Activated naive CD4-positive, alpha-beta T cell treated with anti-CD3 and anti-CD28 coated beads, Interleukin-2, amount 50 U/mL, for 72 hours (primary cell): Measurements from ENCODE around the gene SGPP2. TPM values are rescaled to one million over a fixed set of nuclear protein-coding genes. Genes with fewer than 3 reads are reported as not detected.
"Not testable (repeated sequence)": the region's sequence is repeated elsewhere in the genome, so short reads cannot be mapped to it uniquely, and the experiment has no call there.

Experiments
- ATAC-seq, 2 donors: fragments of 150-1000 bp; cut with Tn5 transposase; 2 replicates each; pipeline ENCODE4 v1.10.0; 2021; ENCODE audit warnings: mild to moderate bottlenecking in 2 of 2, moderate library complexity in 2 of 2
- DNase-seq, 2 donors: peaks; one replicate each; pipeline ENCODE4 v3.0.0; 2021 to 2022; ENCODE audit warnings: low spot score in 2 of 2
- H3K27ac Mint-ChIP-seq, 2 donors: one replicate each; pipeline ENCODE4 v1.8.0; 2022; ENCODE audit warnings: mild to moderate bottlenecking in 2 of 2, mixed read lengths in 2 of 2
- H3K36me3 Mint-ChIP-seq, 2 donors: one replicate each; pipeline ENCODE4 v1.8.0; 2022; ENCODE audit warnings: mixed read lengths in 2 of 2
- H3K9me3 Mint-ChIP-seq, 2 donors: one replicate each; pipeline ENCODE4 v1.8.0; 2022; ENCODE audit warnings: mixed read lengths in 2 of 2
- total RNA-seq, 2 donors: library from RNA; stranded (reverse); gene quantifications; one replicate each; pipeline ENCODE4 v1.2.3, GENCODE V29; 2022

The SGPP2 gene
- total RNA-seq, 2 donors from 2014 or later, result 1.3 to 10.0 TPM

GRCh38 chr2:222421626-222422025 lies 2.7 kb upstream of the SGPP2 start:
- peaks cover 18% of the 10 kb centered on the region in 2 donors for H3K36me3 Mint-ChIP-seq
- H3K27ac Mint-ChIP-seq, result no peak overlapping the region
- no peak for ATAC-seq
- no peaks in the 10 kb centered on the region for H3K9me3 Mint-ChIP-seq
- no peak for DNase-seq

DNA sequence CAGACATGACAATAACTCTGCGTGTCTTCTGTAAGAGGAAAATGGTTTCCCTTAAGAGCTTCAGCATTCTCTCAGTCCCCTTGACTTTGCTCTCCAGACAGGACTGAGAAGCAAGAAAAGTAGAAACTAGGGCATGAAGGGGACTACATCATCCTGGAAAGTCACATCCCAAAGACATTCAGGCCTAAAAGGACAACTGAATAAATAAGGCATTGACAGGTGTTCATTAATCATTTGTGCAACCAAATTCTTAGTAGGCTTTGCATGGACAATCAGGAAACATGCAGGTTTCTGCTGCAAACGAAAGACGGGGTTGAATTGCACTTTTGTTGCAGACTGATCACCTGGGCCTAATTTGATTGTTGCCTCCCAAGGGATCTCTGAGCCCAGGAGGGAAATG lies 1.2 kb upstream of the SGPP2 start:
- peaks cover 18 to 23% of the 10 kb centered on the region in 2 donors for H3K36me3 Mint-ChIP-seq
- no peak overlapping the region for H3K27ac Mint-ChIP-seq
- H3K9me3 Mint-ChIP-seq, result no peaks in the 10 kb centered on the region
- DNase-seq (no peak), ATAC-seq (no peak)

DNA sequence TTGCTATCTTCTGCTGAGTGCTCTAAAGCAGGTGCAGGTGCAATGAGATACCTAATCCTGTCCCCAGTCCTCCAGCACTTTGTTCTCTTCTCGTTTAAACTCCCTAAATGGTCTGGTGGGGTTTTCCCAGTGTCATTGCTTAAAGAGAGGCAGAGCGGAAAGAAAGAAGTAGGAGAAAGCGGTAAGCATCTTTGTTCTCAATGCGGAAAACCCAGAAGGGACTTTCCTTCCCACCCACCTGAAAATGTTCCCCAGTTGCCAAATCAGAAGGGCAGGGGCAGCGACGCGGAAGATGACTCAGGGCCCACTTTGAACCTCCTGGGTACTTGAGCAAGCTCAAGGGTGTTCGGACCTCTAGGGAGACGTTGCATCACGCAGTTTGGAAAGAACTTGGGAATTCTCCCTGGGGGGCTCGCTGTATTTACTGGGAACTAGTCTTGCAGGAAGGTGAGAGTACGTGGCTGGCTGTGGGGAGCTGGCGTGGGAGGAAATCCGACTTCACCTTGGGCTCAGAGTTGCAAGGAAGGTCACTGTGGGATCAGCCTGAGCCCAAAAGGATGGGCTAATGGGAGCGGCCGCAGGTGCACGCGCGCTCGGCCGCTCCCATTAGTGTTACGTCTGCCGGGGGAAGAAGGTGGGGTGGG lies 589 bp upstream of the SGPP2 start:
- DNase-seq (peak; percentile 32 to 65), ATAC-seq (peak; percentile 77 to 84)
- Mint-ChIP-seq H3K27ac (peak overlapping the region; percentile 86 to 94), H3K9me3 (no peaks in the 10 kb centered on the region), H3K36me3 (peaks cover 18 to 25% of the 10 kb centered on the region in 2 donors)

DNA sequence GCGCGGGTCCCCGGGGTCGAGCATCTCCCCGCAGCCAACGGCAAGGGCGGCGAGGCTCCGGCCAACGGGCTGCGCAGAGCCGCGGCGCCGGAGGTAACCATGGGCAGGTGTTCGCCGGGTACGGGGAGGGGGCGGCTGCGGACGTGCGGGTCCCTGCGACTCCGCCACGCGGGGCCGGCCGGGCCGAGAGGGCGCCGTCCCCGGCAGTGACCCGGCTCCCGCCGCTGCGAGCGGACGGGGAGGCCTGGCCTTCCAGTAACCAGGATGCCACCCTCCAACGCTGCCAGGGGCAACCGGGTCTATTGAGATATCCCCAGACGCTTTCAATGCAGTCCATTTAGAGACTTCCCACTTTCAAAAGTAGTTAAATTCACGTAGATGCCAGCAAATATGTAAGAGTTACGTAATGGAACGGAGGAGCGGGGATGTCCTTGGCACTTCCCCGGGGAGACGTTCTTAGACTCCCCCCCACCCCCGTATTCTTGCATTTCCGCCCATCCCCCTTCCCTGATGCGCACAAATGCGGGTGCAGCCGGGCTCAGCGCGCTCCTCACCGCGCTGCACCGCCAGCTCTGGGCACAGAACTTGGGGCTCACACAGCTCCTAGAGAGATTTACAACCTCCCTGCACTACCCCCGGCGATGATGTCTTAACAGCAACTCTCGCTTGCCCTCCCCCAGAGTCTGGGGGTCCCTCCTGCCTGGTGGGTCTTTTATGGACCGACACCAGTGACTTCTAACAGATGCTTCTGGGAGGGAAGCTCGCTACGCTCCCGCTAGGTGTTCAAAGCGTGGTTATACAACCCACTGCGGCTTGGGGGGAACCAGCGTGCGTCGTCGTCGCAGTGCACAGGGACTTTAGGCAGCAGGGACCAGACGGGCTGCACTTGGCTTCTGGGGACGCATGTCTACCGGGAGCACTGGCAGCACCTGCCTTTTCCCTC lies 657 bp downstream of the SGPP2 start:
- Mint-ChIP-seq H3K9me3 (peaks cover 0 to 7% of the 10 kb centered on the region in 2 donors), H3K36me3 (peaks cover 18 to 34% of the 10 kb centered on the region in 2 donors), H3K27ac (peak overlapping the region in 1 of 2 donors; percentile 77)
- peak in 1 of 2 donors; percentile 19 for DNase-seq
- peak; percentile 20 to 28 for ATAC-seq

DNA sequence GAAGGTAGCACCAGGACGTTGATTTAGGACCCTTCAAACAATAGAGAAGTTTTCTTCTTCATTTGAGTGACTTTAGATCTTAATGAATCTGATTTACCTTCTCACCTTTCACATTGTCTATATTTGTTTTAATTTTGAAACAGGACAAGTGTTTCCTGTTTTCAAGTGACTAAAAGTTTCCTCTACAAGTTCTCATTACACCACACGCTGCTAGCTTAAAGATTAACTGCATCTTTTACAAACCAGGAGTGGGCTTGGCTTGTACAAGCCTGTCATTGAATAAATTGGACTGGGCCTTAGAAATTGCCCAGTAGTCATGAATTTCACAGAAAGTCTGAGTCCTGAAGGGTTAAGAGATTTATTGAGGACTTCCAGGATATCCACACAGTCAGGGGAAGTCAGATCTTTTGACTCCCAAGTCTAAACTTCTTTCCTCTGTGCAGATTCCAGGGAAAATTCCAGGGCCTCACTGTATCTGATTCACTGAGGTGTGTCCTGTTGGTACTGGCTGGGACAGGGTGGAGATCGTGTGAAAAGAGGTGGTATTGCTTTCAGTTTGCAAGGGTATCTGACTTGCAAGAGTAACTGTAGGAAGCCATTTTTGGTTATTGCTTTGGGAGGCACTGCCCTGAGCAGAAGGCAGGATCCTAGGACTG lies 3.4 kb downstream of the SGPP2 start:
- no peak for ATAC-seq
- H3K36me3 Mint-ChIP-seq, result peaks cover 18 to 36% of the 10 kb centered on the region in 2 donors
- H3K9me3 Mint-ChIP-seq, result peaks cover 8% of the 10 kb centered on the region in 2 donors
- no peak for DNase-seq
- no peak overlapping the region for H3K27ac Mint-ChIP-seq

DNA sequence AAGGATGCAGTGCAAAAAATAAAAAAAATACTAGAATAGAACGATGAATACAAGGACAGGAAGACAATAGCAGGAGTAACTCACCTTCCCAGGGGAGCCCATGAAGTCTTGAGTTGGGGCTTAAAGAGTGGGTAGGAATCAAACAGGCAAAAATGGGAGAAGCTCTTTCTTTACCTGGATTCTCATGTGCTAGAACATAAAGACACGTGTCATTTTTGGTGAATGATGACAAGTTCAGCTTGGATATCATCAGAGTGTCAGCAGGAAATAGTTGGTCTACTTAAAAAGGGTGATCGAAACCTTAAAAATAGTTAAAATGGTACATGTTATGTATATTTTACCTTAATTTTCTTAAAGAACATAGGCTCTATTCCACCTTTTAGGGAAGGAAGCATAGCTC lies 5.7 kb downstream of the SGPP2 start:
- peaks cover 8% of the 10 kb centered on the region in 2 donors for H3K9me3 Mint-ChIP-seq
- DNase-seq, result no peak
- ATAC-seq, result no peak
- H3K36me3 Mint-ChIP-seq, result peaks cover 5 to 22% of the 10 kb centered on the region in 2 donors
- no peak overlapping the region for H3K27ac Mint-ChIP-seq

DNA sequence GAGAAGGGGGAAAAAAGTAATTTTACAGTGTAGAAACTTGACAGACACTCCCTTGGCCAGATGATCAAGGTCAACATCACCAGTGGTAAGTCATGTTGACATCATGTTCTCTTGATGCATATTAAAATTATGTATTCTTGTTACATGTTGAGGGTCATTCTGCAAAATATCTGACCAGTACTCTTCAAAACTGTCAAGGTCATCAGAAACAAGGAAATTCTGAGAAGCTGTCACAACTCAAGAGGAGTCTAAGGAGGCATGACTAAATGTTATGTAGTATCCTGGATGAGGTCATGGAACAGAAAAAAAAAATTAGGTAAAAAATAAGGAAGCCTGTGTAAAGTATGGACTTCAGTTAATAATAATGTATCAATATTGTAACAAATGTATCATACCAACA lies 6.3 kb downstream of the SGPP2 start:
- no peak for DNase-seq
- ATAC-seq, result no peak
- no peak overlapping the region for H3K27ac Mint-ChIP-seq
- peaks cover 8% of the 10 kb centered on the region in 2 donors for H3K9me3 Mint-ChIP-seq
- peaks cover 0 to 18% of the 10 kb centered on the region in 2 donors for H3K36me3 Mint-ChIP-seq

DNA sequence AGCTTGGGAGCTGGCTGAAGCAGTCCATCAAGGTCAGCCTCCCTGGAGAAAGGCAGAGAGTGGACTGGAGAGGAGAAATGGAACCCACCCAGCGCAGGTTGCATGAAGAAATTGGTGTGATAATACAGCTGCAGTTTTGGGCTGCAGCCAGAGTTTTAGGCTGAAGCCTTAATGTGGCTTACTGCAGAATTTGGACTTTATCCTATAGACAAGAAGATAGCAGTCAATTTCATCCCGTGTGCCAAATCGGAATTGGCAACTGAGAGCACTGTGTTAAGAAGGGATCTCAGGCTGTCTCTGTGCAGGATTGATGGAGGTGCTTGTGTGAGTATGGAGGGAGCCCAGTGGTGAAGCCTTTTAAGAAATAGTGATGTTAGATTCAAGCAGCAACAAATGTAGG lies 7.5 kb downstream of the SGPP2 start:
- ATAC-seq (no peak), DNase-seq (no peak)
- Mint-ChIP-seq H3K27ac (no peak overlapping the region), H3K9me3 (peaks cover 9% of the 10 kb centered on the region in 2 donors), H3K36me3 (peaks cover 0 to 18% of the 10 kb centered on the region in 2 donors)

DNA sequence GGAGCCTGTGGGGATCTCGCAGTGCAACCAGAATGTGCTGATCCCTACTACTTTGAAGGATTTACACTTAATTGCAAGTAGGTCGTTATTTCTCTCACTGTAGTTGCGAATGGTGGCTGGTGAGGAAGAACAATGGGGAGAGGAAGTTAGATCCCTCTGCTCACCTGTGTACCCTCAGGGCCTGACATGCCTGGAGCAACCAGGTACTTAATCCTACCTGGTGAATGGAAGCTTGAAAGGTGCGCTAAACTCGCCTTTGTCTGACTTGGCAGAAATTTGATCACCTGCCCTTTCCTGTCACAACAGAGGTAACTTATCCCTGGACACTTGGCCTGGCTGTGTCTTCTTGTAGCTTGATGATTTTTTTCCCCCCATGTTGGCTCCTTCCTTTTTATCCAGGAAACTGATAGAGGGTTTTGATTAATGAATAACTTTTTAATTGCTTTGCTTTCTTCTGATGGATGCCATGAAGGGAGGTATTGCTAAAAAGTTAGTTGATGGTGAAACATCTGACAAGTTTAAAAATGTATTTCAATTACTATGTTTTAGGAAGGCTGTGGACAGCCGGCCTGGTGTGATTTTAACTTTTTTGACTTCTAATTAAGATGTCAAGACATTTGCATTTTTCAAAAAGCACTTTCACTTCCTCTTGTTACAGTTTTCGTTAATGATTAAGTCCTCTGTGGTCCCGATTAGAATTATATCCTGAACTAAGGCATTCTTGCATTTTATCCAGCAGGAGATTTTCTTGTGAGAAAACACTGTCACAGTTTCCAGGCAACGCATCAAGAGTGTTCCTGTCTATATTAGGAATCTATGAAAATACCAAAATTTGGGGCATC lies 9.2 kb downstream of the SGPP2 start:
- ATAC-seq, result no peak
- Mint-ChIP-seq H3K27ac (no peak overlapping the region), H3K36me3 (peaks cover 0 to 11% of the 10 kb centered on the region in 2 donors), H3K9me3 (peaks cover 12 to 13% of the 10 kb centered on the region in 2 donors)
- no peak for DNase-seq

DNA sequence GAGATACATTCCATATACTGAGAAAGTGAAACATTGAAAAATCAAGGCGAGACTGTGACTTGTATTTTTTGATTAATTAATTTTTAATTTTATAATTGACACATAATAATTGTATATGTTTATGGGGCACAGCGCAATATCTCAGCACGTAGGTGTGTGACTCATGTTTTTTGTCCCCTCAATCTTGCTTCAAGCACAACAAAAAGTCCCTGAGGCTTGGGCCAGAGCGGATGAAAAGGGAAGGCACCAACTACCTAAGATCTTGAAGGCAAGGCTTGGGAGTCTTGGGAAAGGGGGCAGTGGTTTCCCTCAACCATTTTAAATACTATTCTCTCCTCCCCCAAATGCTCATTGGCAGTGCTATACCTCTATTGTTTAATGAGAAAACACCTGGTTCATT lies 9.9 kb downstream of the SGPP2 start:
- Mint-ChIP-seq H3K36me3 (peaks cover 0 to 9% of the 10 kb centered on the region in 2 donors), H3K27ac (no peak overlapping the region), H3K9me3 (peaks cover 12 to 13% of the 10 kb centered on the region in 2 donors)
- ATAC-seq, result no peak
- DNase-seq, result no peak

GRCh38 chr2:222435400-222436039 lies 11.2 kb downstream of the SGPP2 start:
- not testable (repeated sequence) for ATAC-seq, H3K36me3 Mint-ChIP-seq, DNase-seq, H3K27ac Mint-ChIP-seq
- H3K9me3 Mint-ChIP-seq, result peaks cover 5 to 12% of the 10 kb centered on the region in 2 donors

DNA sequence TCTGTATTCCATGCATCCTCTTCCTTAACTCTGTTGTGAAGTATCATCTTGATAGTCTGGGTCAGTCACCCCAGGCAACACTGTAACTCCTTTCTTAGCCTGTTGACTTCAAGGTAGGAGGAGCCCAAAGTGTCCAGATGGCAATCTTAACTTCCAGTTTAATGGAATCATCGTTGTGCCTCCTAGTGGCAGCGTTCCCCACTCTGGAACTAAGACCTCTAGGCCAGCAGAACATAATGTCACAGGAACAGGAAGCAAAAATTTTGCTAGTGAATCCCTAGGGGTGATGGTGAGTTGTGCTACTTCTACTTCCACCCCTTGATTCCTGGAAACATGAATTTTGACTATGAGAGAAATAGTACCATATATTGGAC lies 11.7 kb downstream of the SGPP2 start:
- Mint-ChIP-seq H3K36me3 (no peaks in the 10 kb centered on the region), H3K27ac (no peak overlapping the region), H3K9me3 (peaks cover 5 to 12% of the 10 kb centered on the region in 2 donors)
- DNase-seq (no peak), ATAC-seq (no peak)

GRCh38 chr2:222439692-222440091 lies 15.3 kb downstream of the SGPP2 start:
- H3K36me3 Mint-ChIP-seq, result no peaks in the 10 kb centered on the region
- no peak for ATAC-seq
- H3K27ac Mint-ChIP-seq, result no peak overlapping the region
- peaks cover 5 to 8% of the 10 kb centered on the region in 2 donors for H3K9me3 Mint-ChIP-seq
- DNase-seq, result no peak

DNA sequence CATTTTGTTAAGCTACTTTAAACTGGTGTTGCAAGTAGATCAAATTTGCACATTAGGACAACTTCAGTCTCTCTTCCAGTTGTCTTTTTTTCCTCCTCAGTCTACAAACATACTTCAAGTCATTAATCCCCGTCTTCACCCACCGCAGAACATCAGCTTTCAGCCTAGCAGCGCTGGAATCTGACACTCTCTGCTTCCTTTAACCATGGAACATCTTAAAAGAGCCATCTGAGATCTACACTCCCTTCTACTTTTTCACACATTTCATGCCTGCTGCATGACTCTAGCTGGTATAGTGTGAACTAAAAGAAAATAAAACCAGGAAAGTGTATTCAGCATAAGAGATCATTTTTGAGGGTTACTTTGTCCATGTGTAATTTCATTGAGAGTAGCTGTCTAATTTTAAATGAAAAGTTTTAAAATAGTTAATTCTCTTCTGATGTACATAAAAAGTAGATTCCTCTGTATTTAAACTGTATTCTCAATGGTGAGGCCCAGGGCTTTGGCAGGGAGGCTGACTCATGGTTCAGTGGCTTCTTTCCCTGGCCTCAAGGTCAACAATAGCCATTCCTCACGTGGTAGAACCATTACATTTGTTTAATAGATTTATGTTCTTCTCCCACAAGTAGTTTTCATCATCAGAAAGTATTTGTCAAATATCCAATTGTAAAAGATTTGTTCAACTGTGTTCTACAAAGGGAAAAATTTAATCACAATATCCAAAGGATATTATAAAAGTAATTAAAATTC lies 16.5 kb downstream of the SGPP2 start:
- DNase-seq, result no peak
- Mint-ChIP-seq H3K9me3 (peaks cover 5 to 10% of the 10 kb centered on the region in 2 donors), H3K36me3 (no peaks in the 10 kb centered on the region), H3K27ac (no peak overlapping the region)
- ATAC-seq, result no peak

DNA sequence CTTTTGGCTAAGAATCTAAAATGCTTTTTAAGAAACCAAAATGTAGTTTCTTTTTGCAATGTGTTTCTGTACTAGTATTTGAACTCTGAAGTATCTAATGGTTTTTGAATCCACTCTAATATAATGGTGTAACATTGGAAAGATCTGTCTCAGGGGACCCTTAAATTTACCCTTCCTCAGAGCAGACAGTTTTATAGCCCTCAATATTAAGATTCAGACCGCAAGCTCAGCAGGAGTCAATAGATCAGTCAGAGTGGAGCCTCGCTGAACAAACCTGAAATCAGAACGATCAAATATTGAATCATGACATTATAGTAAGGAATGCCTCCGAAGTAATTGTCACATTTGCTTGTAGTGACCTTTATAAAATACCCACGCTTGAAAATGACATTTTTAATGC lies 18.3 kb downstream of the SGPP2 start:
- Mint-ChIP-seq H3K27ac (no peak overlapping the region), H3K36me3 (no peaks in the 10 kb centered on the region)
- no peak for ATAC-seq

More for the DNA sequence above, 18.3 kb downstream of the SGPP2 start:
- peaks cover 0 to 9% of the 10 kb centered on the region in 2 donors for H3K9me3 Mint-ChIP-seq
- DNase-seq, result no peak
